Measurements from ENCODE around the gene RIMS3.

- TF ChIP-seq CTCF (IDR thresholded peaks at IDR 0.05) (no peak), POLR2A (IDR thresholded peaks at IDR 0.05) (no peak)
Observed at GRCh38 chr1:40633523-40633922, 32.0 kb downstream of the RIMS3 start.

All from Peyer's patch (tissue), 4 donors.